HCT116 (cell line): ENCODE data around the gene UBE2E2.

Experiments
- CEBPB ChIP-seq: IDR thresholded peaks from 2 replicates; pipeline ENCODE4 v1.6.1; 2012; ENCODE audit warnings: low read depth
- CTCF ChIP-seq, 3 experiments: fragments of 200-600 bp in 1 of 3; sonication (generic) in 1 of 3; IDR thresholded peaks in 2 of 3; conservative IDR thresholded peaks in 1 of 3; 2 replicates each; pipeline ENCODE4 v1.5.1; 2012 to 2017; ENCODE audit warnings: low read depth in 2 of 3, low read length in 2 of 3, antibody characterized with exemption in 1 of 3, borderline replicate concordance in 1 of 3, control low read depth in 1 of 3, mild to moderate bottlenecking in 1 of 3, mixed read lengths in 1 of 3, mixed run types in 1 of 3, moderate library complexity in 1 of 3; ENCODE audit not compliant: insufficient read depth in 1 of 3
- EGR1 ChIP-seq: IDR thresholded peaks from 2 replicates; pipeline ENCODE4 v1.6.1; 2012; ENCODE audit warnings: low read depth
- ELF1 ChIP-seq: IDR thresholded peaks from 2 replicates; pipeline ENCODE4 v1.6.1; 2012; ENCODE audit warnings: low read depth, borderline replicate concordance
- EZH2 ChIP-seq: fragments of 200-600 bp; sonication (generic); IDR thresholded peaks from 2 replicates; pipeline ENCODE4 v1.6.1; 2017; ENCODE audit warnings: antibody characterized with exemption, mixed run types
- EZH2phosphoT487 ChIP-seq: fragments of 200-600 bp; IDR thresholded peaks from 2 replicates; pipeline ENCODE4 v1.6.1; 2018; ENCODE audit warnings: antibody characterized with exemption, borderline replicate concordance
- FOSL1 ChIP-seq: IDR thresholded peaks from 2 replicates; pipeline ENCODE4 v1.6.1; 2012; ENCODE audit warnings: low read depth
- JUND ChIP-seq: IDR thresholded peaks from 2 replicates; pipeline ENCODE4 v1.6.1; 2012
- POLR2A ChIP-seq: IDR thresholded peaks from 2 replicates; pipeline ENCODE4 v1.7.0; 2011; ENCODE audit warnings: borderline replicate concordance; ENCODE audit not compliant: insufficient read depth, insufficient read length; ENCODE audit errors: extremely low read depth
- POLR2AphosphoS5 ChIP-seq: IDR thresholded peaks from 2 replicates; pipeline ENCODE4 v1.6.1; 2011; ENCODE audit warnings: mild to moderate bottlenecking, low read depth, low read length, moderate library complexity
- RAD21 ChIP-seq: IDR thresholded peaks from 2 replicates; pipeline ENCODE4 v1.6.1; 2012; ENCODE audit warnings: low read depth, mild to moderate bottlenecking
- REST ChIP-seq: IDR thresholded peaks from 2 replicates; pipeline ENCODE4 v1.6.1; 2012; ENCODE audit warnings: low read depth
- SIN3A ChIP-seq: IDR thresholded peaks from 2 replicates; pipeline ENCODE4 v1.6.1; 2012; ENCODE audit warnings: low read depth
- SP1 ChIP-seq: IDR thresholded peaks from 2 replicates; pipeline ENCODE4 v1.6.1; 2012; ENCODE audit warnings: low read depth

GRCh38 chr3:23262766-23263165, 59.6 kb downstream of the UBE2E2 start:
- no peak for TF ChIP-seq CTCF (IDR thresholded peaks at IDR 0.05 in 2 of 3, conservative IDR thresholded peaks at IDR 0.05 in 1 of 3; ENCODE audit: borderline replicate concordance in 1 of 3, insufficient read depth in 1 of 3, low read depth in 2 of 3, low read length in 2 of 3)
- no peak for TF ChIP-seq SP1
- no peak for TF ChIP-seq EZH2
- no peak for TF ChIP-seq ELF1
- no peak for TF ChIP-seq FOSL1
- no peak for TF ChIP-seq CEBPB
- TF ChIP-seq RAD21 = no peak
- TF ChIP-seq EGR1 = no peak
- TF ChIP-seq POLR2AphosphoS5 = no peak
- TF ChIP-seq POLR2A = no peak
- no peak for TF ChIP-seq REST
- TF ChIP-seq SIN3A = no peak
- no peak for TF ChIP-seq EZH2phosphoT487
- no peak for TF ChIP-seq JUND
